NCI-H1694 (cell line): ENCODE results near the gene ZFAND4.
"Not testable (repeated sequence)": the region's sequence is repeated elsewhere in the genome, so short reads cannot be mapped to it uniquely, and the experiment has no call there.

Experiments used
- DNase-seq: peaks from one replicate; lab custom pipeline; 2025; lab: John Stamatoyannopoulos, UW

Gene ZFAND4

DNA sequence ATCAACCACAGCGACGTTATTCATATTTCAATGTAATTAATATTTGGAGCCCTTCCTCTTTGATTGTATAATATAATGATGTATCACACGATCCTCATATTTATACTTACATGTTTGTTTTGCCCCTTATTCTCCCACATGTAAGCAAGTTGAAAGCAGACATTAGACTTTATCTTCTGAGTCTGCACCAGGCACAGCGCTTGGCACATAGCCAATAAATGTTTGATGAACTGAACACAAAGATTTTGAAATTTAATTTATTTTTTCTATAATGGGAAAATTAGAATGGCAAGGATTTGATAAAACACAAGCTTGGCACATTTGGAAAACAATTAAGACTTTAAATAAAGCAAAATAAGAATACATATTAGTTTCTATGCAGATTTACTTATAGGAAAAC lies 31.6 kb downstream of the ZFAND4 start:
- DNase-seq, result no peak

DNA sequence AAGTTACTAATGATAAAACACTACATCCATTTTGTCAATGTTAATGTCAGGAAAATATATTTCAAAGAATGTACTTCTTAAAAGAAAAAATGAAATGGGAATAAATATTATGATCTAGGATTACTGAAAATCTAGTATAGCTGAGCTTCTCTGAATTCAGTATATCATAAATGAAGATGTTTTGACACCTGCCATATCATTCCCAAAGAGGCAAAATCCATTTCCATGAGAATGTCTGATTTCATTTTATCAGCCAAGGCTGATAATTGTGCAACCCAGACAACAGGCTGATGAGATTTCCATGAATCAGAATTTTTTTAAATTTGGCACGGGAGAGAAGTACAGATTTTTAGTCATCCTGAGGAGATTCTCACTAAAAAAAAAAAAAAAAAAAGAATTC lies 32.5 kb downstream of the ZFAND4 start:
- DNase-seq, result no peak

DNA sequence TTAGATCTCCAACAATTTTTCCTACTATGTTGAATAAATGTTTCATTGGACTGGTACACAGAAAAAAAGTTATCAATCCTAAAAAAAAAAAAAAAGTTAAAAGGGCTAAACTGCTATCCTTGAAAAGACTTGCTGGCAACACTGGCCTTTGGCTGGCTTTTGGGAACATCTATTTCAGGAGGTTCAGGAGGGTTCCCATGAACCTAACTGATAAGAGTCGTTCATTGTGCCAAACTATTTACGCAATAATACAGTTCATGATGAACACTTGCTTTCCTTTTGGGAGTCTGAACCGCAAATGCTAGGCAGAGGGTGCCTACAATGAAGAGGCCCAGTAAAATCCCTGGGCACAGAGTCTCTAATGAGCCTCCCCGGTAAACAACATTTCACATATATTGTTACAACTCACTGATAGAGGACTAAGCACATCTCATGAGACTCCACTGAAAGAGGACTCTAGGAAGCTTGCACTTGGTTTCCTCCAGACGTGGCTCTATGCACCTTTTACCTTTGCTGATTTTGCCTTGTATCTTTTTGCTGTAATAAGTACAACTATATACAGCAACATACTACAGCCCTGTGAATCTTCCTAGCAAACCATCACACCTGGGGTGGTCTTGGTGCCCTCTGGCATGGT lies 45.0 kb downstream of the ZFAND4 start:
- no peak for DNase-seq

DNA sequence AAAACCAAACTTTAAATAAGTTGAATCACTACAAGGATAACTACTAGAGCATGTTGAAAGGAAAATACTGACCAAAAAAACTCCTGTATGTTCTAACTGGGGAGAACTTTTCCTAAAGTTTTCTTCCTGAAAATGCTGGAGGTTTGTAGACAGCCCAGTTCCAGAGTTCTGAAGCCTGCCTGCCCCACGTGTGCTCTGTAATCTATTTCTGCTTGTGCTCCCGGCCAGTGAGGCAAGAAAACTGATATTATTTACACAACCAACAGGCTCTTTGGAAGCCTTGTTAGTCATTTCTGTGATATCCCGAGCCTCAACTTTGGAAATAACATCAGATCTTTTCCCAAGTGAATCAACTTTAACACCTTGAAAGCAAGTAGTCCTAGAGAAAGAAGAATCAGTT lies 46.7 kb downstream of the ZFAND4 start:
- DNase-seq, result no peak

DNA sequence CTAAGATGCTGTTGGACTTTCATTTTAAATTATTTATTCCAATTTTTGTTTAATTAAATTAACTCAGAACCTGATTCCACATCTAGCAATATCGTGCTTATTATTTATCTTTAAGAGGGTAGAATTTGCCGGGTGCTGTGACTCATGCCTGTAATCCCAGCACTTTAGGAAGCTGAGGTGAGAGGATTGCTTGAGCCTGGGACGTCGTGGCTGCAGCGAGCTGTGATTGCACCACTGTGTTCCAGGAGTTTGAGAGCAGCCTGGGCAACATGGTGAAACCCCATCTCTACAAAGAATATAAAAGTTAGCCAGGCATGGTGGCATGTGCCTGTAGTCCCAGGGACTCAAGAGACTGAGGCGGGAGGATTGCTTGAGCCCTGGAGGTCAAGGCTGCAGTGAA lies 47.8 kb downstream of the ZFAND4 start:
- no peak for DNase-seq

DNA sequence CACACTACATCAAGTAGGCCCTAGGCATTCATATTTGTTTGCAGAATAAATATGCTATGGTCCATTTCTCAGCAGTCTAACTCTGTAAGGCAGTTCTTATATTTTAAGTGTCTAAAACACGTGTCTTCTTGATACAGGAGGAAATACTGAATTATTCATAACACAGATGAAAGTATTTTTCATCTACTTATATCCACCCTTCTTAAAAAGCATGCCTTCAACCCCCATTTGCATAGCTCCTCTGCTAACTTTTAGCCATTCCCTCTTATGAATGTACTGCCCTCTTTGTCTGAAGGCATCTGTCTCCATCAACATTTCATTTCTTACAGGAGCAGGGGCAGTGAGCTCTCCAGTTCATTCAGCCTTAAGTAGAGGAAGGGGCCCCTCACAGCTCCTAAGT lies 57.7 kb downstream of the ZFAND4 start:
- no peak for DNase-seq

DNA sequence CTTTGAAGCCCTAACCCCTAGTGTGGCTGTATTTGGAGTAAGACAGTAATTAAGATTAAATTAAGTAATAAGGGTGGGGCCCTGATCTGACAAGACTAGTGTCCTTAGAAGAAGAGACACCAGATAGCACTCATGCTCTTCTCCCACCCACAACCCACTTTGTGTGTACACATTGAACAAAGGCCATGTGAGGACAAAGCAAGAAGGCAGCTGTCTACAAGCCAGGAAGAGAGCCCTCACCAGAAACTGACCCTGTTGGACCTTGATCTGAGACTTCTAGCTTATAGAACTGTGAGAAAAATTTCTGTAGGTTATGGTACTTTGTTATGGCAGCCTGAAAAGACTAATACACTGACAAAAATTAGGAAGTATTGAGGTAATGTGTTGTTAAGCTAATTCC lies 59.8 kb downstream of the ZFAND4 start:
- DNase-seq, result no peak

DNA sequence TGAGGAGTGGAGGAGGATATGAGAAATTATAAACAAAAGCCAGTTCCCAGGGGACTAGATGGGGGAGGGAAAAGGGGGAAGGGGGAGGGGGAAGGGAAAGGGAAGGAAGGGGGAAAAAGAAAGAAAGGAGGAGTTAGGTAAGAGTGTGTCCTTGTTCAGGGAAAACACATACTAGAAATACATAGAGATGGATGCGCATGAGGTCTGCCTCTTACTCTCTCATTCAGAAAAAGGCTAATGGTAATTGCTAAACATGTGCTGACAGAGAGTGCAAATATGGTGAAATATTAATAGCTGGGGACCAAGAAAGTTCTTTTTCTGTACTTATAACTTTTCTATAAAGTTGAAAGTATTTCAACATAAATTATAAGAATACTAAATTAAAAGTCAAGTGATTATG lies 64.5 kb downstream of the ZFAND4 start:
- no peak for DNase-seq

DNA sequence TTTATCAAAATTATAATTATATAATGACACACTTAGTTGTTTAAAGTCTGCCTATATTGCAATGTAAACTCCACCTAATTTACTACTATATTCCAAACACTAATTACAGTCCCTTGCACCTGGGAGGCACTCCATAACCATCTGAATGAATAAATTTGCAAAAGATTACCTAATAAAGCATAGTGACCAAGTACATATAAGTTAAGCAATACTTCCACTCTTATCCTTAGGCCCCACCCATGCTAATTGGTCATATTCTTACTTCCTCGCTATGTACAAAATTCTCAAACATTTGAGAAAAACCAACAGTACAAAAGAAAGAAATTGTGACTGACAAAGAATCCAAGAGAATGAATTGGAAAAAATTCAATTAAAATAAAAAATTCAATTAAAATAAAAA lies 65.3 kb downstream of the ZFAND4 start:
- DNase-seq, result no peak

DNA sequence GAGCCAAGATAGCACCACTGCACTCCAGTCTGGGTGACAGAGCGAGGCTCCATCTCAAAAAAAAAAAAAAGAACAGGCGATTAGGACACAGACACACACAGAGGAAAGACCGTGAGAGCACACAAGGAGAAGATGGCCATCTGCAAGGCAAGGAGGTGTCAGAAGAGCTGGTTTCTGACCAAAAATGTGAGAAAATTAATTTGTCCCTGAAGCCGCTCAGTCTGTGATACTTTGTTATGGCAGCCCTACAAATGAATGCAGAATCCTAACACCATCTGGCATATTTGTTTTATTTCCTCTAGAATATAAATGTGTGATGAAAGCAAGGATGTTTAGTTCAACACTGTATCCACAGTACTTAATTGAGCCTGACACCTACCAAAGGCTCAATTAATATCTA lies 69.7 kb downstream of the ZFAND4 start:
- no peak for DNase-seq

DNA sequence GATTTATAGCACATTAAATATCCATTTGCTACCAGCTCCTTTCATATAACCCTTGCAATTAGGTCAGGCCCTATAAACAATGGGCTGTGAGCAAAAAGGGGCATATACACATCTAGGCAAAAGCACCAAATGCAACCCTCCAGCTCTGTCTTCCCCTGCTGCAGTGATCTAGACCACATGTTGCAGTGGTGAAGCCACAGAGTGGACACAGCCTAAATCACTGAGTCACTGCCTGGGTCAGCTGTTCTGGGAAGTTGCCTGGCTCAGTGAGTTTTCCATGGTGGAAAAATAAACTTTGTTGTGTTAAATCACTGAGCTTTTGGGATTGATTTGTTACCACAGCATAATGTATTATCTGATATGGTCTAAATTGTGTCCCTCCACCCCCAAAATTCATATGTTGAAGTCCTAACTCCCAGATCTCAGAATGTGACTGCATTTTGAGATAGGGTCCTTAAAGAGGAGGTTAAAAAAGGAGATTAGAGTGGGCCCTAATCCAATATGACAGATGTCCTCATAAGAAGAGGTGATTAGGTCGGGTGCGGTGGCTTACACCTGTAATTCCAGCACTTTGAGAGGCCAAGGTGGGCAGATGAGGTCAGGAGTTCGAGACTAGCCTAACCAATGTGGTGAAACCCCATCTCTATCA lies 70.4 kb downstream of the ZFAND4 start:
- no peak for DNase-seq

DNA sequence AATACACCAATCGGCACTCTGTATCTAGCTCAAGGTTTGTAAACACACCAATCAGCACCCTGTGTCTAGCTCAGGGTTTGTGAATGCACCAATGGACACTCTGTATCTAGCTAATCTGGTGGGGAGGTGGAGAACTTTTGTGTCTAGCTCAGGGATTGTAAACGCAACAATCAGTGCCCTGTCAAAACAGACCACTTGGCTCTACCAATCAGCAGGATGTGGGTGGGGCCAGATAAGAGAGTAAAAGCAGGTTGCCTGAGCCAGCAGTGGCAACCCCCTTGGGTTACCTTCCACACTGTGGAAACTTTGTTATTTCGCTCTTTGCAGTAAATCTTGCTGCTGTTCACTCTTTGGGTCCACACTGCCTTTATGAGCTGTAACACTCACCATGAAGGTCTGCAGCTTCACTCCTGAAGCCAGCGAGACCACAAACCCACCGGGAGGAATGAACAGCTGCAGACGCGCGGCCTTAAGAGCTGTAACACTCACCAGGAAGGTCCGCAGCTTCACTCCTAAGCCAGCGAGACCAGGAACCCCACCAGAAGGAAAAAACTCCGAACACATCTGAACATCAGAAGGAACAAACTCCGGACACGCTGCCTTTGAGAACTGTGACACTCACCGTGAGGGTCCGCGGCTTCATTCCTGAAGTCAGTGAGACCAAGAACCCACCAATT lies 71.2 kb downstream of the ZFAND4 start:
- DNase-seq, result not testable (repeated sequence)

DNA sequence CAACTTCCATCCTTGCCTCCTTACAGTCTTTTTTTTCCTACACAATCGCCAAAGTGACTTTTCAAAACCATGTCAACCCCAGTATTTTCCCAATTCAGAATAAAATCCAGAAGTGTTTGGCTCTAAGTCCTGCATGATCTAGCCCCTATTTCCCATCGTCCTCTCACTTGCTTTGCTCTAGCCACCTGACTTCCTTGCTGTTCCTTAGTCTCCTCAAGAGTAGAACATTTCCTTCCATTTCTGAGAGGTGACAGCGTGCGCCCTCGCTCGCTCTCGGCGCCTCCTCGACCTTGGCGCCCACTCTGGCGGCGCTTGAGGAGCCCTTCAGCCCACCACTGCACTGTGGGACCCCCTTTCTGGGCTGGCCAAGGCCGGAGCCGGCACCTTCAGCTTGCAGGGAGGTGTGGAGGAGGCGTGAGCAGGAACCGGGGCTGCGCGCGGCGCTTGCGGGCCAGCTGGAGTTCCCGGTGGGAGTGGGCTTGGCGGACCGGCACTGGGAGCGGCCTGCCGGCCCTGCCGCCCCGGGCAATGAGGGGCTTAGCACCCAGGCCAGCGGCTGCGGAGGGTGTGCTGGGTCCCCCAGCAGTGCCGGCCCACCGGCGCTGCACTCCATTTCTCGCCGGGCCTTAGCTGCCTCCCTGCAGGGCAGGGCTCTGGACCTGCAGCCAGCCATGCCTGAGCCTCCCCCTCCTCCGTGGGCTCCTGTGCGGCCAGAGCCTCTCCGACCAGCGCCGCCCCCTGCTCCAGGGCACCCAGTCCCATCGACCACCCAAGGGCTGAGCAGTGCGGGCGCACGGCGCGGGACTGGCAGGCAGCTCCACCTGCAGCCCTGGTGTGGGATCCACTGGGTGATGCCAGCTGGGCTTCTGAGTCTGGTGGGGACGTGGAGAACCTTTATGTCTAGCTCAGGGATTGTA lies 72.0 kb downstream of the ZFAND4 start:
- DNase-seq, result not testable (repeated sequence)

DNA sequence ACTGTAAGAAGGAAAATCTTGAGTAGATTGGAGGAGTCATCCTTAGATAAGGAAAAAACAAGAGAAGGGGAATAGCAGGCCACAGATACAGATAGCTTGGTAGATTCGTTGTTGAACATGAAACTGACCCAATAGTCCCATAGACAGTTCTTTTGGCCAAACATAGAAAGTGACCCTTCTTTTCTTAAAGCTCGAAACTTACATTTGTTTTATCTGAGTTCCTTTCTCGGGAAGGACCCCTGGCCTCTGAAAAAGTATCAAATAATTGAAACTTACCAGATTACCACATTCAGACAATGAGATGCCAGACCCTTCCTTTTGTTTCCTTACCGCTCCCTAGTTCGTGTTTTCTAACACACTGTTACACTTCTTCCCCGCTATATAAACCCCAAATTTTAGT lies 72.9 kb downstream of the ZFAND4 start:
- no peak for DNase-seq

DNA sequence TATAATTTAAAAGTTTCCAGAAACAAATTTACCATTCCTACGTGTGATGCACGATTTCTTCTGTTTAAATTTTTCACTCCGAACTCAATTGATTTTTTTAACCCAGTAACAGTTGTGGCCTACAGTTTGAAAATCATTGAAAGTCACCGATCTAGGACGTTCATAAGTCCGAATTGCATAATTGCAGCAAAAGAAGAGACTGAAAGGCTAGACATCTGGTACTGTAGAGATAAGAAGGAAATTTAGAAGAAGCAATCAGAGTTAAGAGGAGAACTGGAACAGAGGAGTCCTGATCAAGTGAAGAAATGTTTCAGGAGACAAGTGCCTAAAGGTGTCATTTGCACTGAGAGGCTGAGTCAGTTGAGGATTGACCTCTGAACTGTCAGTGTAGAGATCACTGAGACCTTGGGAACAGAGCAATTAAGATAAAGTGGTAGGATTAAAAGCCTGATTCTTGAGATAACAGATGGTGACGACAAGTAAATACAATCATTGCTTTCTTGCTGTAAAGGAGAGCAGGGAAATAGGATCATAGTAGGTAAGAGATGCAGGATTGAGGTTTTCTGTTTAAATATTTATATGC lies 73.5 kb downstream of the ZFAND4 start:
- DNase-seq, result no peak

DNA sequence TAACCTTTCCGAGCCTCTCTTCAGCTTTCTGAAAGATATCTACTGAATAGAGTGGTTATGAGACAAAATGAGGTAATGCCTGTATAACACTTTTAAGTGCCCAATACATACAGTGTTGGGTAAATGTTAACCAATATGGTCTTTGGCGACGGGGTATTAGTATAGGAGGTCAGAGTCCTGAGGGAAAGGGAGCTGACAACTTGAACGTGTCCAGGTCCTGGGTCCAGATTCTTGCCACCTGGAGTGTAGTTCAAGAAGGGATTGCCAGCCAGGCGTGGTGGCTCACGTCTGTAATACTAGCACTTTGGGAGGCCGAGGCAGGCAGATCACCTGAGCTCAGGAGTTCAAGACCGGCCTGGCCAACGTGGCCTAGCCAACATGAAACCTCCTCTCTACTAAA lies 76.0 kb downstream of the ZFAND4 start:
- DNase-seq, result no peak

DNA sequence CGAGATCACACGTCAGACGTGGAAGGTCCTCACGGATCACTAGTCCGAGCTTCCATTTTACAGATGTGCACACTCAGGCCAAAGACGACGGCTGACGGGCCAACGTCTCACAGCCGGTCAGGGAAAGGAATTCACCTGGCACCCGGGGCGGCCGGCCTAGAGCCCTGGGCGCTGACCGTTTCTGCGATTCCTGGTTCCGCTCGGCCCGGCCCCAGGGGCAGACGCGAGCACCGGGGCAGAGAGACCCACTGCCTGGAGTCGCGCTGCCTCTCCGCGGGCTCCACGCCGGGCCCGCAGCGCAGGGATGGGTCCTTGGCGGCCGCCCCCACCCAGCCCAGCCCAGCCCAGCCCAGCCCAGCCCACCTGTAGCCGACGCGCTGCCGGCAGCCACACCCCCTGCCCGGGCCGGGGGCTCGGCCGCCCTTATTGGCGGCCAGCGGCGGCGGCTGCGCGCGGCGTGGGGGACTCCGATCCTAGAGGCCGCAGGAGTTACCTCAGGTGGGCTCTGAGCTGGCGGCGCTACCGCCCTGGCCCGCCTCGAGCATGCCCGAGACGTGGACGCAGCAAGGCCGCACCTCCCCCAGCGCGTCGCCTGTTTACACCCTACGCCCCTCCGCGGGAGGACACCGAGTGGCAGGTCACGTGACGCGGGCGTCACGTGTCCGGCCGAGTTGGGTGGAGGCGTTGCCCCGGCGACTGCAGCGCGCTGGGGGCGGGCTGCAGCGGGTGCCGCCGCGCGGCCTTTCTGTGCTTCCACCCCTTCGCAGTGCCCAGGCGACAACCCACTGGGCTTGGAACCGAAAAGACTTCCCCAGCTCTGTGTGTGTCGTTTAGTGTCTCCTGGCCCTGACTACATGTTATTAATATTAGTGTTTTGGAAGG lies 78.1 kb downstream of the ZFAND4 start:
- DNase-seq, result peak; percentile 38

DNA sequence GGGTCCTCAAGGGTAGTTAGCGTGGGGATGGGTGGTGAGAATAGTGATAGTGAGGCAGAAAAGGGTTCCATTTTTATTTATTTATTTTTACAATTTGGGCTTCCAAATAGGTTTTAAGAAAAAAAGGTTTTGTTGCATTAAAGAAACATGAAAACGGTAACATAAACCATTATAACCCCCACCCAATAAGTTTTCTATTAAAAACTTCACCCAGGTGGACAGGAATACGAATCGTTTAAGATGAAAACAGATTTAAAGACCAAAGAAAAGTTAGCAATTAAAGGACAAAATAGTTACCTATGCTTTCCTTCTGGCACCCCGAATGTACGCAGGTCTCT lies 78.7 kb downstream of the ZFAND4 start:
- no peak for DNase-seq

DNA sequence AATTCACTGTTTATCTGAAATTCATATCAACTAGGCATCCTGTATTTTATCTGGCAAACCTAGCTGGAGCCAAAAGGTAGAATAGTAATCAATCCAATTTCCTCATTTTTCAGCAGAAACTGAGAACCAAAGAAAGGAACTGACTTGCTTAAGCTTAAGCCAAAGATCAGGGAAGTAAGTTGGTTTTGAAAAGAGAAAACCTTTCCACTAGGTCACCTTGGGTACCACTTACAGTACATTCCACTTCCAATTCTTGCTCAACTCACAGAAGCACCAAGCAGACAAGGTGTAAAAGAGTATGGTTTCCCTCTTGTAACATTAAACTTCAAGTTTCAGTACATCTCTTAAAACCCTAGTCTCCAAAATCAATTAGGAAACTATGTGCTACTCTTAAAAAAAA lies 79.6 kb downstream of the ZFAND4 start:
- DNase-seq, result no peak

DNA sequence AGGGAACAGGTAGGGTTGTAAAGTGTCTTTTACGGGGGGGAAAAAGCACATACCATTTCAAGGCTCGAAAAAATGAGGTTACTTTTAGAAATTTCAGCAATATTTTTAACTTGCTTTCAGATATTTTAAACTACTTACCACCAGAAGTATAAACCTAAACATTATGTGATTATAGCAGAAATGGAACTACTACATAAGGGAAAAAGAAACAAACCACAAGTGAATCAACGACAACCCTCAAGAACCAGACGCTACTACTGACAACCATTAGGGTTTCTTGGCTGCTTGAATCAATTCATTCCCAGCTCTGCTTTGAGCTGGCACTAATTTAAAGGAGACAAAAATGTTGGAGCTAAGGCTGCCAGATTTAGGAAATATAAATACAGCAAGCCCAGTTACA lies 80.1 kb downstream of the ZFAND4 start:
- no peak for DNase-seq

DNA sequence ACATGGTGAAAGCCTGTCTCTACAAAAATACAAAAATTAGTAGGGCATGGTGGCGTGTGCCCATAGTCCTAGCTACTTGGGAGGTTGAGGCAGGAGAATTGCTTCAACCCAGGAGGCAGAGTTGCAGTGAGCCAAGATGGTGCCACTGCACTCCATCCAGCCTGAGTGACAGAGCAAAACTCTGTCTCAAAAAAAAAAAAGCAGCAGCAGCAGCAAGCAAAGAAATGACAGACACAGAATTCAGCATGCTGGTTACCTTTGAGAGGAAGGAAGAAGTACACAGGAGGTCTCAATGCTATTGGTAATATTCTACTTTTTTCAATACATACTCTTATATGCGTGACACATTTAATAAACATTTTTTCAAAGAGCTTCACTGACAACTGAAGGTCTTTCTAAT lies 81.3 kb downstream of the ZFAND4 start:
- no peak for DNase-seq
